Measurements from ENCODE around the gene TWF2.

TWF2 gene

DNA sequence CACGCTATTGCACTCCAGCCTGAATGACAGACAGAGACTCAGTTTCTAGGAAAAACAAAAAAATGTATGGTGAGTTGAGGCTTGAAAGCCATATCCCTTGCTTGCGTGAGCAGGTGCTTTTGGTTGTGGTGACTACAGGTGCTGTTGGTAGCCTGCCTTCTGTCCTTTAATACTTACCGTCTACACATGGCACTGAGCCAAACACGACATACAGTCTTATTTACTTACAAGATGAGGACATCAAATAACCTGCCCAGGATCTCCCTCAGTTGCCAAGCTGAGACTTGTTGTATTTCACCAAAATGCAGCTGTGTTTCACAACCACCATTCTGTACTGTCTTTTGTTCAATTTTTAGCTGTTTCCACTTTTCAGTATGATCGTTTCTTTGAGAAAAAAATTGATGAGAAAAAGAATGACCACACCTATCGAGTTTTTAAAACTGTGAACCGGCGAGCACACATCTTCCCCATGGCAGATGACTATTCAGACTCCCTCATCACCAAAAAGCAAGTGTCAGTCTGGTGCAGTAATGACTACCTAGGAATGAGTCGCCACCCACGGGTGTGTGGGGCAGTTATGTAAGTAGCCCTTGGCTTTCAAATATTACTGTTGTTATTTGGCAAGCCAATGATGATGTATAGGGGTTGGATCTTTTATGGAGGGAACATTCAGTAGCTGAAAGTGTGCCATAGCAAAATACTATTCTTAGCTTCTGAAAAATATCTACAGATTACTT, 34.5 kb downstream of the TWF2 start:
- no peak for DNase-seq (ENCODE audit: low read depth in 1 of 2, low spot score in 1 of 2)

- no peak for DNase-seq (ENCODE audit: low read depth in 1 of 2, low spot score in 1 of 2)
These were observed 35.3 kb downstream of the TWF2 start for GRCh38 chr3:52203701-52204100.

- DNase-seq (ENCODE audit: low read depth in 1 of 2, low spot score in 1 of 2), result no peak
These were observed 36.4 kb downstream of the TWF2 start for GRCh38 chr3:52202384-52203077.

GRCh38 chr3:52200981-52201679, 37.8 kb downstream of the TWF2 start:
- no peak for DNase-seq (ENCODE audit: low read depth in 1 of 2, low spot score in 1 of 2)

DNA sequence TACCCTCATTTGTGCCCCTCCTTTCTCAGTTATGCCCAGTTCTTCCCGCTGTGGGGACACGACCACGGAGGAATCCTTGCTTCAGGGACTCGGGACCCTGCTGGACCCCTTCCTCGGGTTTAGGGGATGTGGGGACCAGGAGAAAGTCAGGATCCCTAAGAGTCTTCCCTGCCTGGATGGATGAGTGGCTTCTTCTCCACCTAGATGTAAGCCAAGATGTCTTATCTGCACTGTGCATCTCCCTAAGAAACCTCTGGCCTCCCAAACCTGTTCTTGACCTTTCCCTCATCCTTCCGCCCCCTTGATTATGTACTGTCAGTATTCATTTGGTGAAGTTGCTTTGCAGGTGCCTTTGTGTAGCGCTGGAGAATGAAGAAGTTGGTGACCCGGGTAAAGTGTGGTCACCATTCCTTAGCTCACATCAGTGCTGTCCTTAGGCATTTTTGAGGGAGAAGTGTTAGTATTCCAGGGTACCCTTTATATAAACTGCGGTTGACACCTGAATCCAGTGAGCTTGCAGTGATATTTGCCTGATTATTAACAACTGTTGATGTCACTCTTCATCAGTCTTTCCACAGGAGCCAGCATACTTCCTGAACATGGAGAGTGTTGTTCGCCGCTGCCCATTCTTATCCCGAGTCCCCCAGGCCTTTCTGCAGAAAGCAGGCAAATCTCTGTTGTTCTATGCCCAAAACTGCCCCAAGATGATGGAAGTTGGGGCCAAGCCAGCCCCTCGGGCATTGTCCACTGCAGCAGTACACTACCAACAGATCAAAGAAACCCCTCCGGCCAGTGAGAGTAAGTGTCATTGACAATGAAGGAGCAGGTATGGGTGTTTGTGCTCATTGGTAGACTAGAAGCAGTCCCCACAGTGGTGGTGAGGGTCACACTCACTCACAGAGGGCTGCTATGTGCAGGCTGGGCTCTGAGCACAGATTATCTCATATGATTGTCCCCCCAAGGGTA, 40.0 kb downstream of the TWF2 start:
- DNase-seq (ENCODE audit: low read depth in 1 of 2, low spot score in 1 of 2), result no peak

DNA sequence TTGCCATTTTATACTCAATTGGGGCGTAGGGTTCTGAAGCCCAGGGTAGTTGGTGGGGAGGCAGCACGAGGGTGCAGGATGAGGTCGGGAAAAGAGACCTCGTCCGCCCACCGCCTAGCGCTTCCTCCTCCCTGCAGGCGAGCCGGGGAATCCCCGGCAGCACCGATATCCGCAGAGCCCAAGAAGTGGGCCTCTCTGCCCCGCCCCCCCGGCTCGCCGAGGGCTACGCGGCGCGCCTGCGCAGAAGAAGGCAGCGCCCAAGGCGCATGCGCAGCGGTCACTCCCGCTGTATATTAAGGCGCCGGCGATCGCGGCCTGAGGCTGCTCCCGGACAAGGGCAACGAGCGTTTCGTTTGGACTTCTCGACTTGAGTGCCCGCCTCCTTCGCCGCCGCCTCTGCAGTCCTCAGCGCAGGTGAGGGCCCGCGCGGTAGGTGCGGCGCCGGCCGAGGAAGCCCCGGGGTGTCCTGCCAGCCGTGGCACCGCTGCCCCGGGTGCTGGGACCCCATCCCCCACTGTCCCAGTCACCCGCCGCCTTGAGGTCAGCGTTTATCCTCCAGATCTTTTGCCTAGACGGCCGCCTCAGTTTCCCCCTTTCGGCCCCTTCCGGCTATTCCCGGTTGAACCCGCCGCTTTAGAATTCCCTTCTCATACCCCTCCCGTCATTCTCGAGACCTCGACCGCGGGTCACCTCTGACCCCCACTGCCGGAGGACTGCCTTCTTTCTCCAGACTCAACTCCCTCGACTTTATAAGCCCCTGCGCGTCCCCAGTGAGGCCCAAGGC, 40.9 kb downstream of the TWF2 start, which contains the start of gene ALAS1:
Gene ALAS1, plus strand, starts transcription at position 319 of the 784 bp plus-strand sequence. CDS start 1,082 bp downstream, outside the sequence.
- peak; percentile 91 to 95 for DNase-seq (ENCODE audit: low read depth in 1 of 2, low spot score in 1 of 2)

- no peak for DNase-seq (ENCODE audit: low read depth in 1 of 2, low spot score in 1 of 2)
These were observed 41.5 kb downstream of the TWF2 start for GRCh38 chr3:52197499-52197841.

DNA sequence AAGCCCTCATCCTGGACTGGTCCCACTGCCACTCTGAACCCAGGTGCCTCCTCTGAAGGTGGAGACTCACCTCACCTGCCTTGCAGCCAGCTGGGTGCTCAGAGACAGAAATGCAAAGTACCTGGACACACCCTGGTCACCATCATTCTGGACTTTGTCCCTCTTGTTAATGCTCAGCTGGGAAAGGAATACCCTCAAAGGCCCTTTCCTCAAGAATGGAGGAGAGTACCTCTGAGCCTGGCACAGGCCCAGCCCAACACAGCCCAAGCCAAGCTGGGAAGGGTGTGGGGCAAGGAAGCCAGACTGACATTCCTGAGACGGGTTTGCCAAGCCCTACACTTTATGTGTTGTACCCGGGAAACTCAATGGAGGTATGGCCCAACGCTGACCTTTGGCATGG, 42.0 kb downstream of the TWF2 start:
- no peak for DNase-seq (ENCODE audit: low read depth in 1 of 2, low spot score in 1 of 2)

DNA sequence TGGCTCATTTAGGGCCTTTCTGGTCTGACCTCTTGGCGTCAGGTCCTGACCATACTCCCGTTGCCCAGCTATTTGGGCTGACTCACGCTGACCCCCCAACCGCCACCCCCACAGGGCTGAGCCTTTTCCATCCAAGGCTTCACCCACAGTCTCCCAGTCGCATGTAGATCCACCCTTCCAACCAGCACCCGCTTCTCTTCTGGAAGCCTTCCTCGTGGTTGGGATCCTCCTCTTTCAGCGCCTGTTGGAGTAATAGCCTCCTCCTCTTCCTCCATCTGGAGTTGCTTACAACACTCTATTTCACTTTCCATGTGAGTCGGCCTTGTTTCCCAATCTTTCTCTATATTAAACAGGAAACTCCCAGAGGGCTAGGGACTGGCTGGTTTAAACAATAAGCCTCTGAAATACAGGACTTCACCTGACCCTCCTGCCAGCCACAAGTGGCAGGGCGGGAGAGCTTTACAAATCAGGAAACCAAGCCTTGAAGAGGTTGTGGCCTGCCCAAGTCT, 43.1 kb downstream of the TWF2 start:
- DNase-seq (ENCODE audit: low read depth in 1 of 2, low spot score in 1 of 2), result no peak

GRCh38 chr3:52195291-52195597, 43.7 kb downstream of the TWF2 start:
- DNase-seq (ENCODE audit: low read depth in 1 of 2, low spot score in 1 of 2), result no peak

DNA sequence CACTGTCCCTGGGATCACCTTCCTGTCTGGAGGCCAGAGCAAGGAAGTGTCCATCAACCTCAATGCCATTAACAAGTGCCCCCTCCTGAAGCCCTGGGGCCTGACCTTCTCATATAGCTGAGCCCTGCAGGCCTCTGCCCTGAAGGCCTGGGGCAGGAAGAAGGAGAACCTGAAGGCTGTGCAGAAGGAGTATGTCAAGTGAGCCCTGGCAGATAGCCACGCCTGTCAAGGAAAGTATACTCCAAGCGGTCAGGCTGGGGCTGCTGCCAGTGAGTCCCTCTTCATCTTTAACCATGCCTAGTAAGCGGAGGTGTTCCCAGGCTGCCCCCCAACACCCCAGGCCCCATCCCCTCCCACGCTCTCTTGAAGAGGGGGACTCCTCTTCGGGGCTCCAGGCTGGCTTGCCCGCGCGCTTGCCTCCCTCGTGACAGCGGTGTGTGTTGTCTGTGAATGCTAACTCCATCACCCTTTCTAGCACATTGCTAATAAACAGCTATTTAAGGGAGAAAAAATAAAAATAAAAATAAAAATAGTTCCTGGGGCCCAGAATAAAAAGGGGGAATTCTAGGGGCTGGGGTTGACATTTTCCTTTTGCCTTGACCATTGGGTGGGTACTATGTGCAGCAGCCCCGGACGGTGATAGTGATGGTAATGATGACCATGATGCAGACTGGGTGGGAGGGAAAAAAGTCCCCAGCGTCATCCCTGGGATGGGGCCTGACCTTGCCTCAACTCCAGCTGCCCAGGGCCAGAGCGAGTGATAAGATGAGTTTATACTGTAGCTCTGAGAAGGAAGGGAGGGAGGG, 44.3 kb downstream of the TWF2 start:
- DNase-seq (ENCODE audit: low read depth in 1 of 2, low spot score in 1 of 2), result no peak

GRCh38 chr3:52193065-52193464, 45.9 kb downstream of the TWF2 start:
- no peak for DNase-seq (ENCODE audit: low read depth in 1 of 2, low spot score in 1 of 2)

GRCh38 chr3:52191663-52192062, 47.3 kb downstream of the TWF2 start:
- DNase-seq (ENCODE audit: low read depth in 1 of 2, low spot score in 1 of 2), result no peak

- DNase-seq (ENCODE audit: low read depth in 1 of 2, low spot score in 1 of 2), result no peak
These were observed 48.5 kb downstream of the TWF2 start for GRCh38 chr3:52190294-52191074.

GRCh38 chr3:52188556-52188955, 50.4 kb downstream of the TWF2 start:
- no peak for DNase-seq (ENCODE audit: low read depth in 1 of 2, low spot score in 1 of 2)

GRCh38 chr3:52186729-52187128, 52.2 kb downstream of the TWF2 start:
- DNase-seq (ENCODE audit: low read depth in 1 of 2, low spot score in 1 of 2), result no peak

DNA sequence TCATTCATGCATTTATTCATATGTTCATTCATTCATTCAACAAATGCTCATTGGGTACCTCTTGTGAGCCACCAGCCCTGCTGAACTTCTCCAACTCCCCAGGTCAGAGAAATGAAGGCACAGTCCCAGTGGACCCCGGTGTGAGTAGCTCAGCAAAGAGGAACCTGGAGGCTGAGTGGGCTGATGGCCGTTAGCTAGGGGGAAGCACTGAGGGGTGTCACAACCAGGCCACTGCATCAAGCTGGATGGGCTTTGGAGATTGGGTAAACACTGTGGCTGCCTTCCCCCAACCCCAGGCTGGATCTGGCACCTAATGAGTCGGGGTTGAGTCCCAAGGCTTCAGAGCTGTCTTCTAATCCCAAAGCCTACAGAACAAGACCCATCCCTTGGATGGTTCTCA, 53.1 kb downstream of the TWF2 start:
- no peak for DNase-seq (ENCODE audit: low read depth in 1 of 2, low spot score in 1 of 2)

GRCh38 chr3:52185311-52185710, 53.6 kb downstream of the TWF2 start:
- no peak for DNase-seq (ENCODE audit: low read depth in 1 of 2, low spot score in 1 of 2)

GRCh38 chr3:52184690-52185089, 54.3 kb downstream of the TWF2 start:
- no peak for DNase-seq (ENCODE audit: low read depth in 1 of 2, low spot score in 1 of 2)

Data from stimulated activated CD4-positive, alpha-beta T cell treated with anti-CD3 and anti-CD28 coated beads, Interleukin-15, amount 100 ng/mL, for 1 hour (primary cell).